Fibroblast of skin of back (primary cell): Measurements from ENCODE around the gene STAP1. TPM values are rescaled to one million over a fixed set of nuclear protein-coding genes. Genes with fewer than 3 reads are reported as not detected.
A peak's percentile ranks its signal among the peaks of the same experiment; 100 is the strongest.
"Not testable (repeated sequence)": the region's sequence is repeated elsewhere in the genome, so short reads cannot be mapped to it uniquely, and the experiment has no call there.

Source experiments
- DNase-seq: peaks from one replicate; pipeline ENCODE4 v3.0.0-alpha.2; 2013
- polyA plus RNA-seq, 2 experiments: library from polyadenylated mRNA; unstranded; fragments of 120-200 nt; gene quantifications; one replicate each; pipeline ENCODE4 v1.2.1, GENCODE V29; 2013; ENCODE audit not compliant: insufficient read length in 2 of 2

STAP1 gene
- not detected for polyA plus RNA-seq (2013, experiment 1 of 2; ENCODE audit: insufficient read length)
- not detected for polyA plus RNA-seq (2013, experiment 2 of 2; ENCODE audit: insufficient read length)

GRCh38 chr4:67558493-67558892 lies at the start of gene STAP1:
Gene STAP1, plus strand, starts transcription at chr4:67558727. Its CDS starts 83 bp downstream, at chr4:67558810.
- DNase-seq = no peak

- DNase-seq = no peak
These were observed 46.0 kb upstream of the STAP1 start for GRCh38 chr4:67512501-67512900.

- DNase-seq = no peak
These were observed 38.4 kb upstream of the STAP1 start for GRCh38 chr4:67520141-67520540.

GRCh38 chr4:67521506-67521905 lies 37.0 kb upstream of the STAP1 start:
- DNase-seq = no peak

GRCh38 chr4:67522230-67522629 lies 36.3 kb upstream of the STAP1 start:
- no peak for DNase-seq

- DNase-seq = peak; percentile 35
These were observed 35.5 kb upstream of the STAP1 start for GRCh38 chr4:67522851-67523671.

- DNase-seq = not testable (repeated sequence)
These were observed 34.4 kb upstream of the STAP1 start for GRCh38 chr4:67524140-67524539.

- DNase-seq = peak; percentile 11
These were observed 27.1 kb upstream of the STAP1 start for GRCh38 chr4:67531379-67531962.

- not testable (repeated sequence) for DNase-seq
These were observed 26.1 kb upstream of the STAP1 start for GRCh38 chr4:67532397-67532796.

- DNase-seq = no peak
These were observed 25.4 kb upstream of the STAP1 start for GRCh38 chr4:67533112-67533511.

- no peak for DNase-seq
These were observed 23.2 kb upstream of the STAP1 start for GRCh38 chr4:67535280-67535840.

GRCh38 chr4:67539830-67540229 lies 18.7 kb upstream of the STAP1 start:
- DNase-seq = no peak

GRCh38 chr4:67542076-67542475 lies 16.5 kb upstream of the STAP1 start:
- DNase-seq = no peak

- DNase-seq = peak; percentile 98
These were observed 13.1 kb upstream of the STAP1 start, which contains the start of gene CENPC for GRCh38 chr4:67545199-67546003. Gene CENPC, minus strand, starts transcription at chr4:67545503. Its CDS starts 148 bp downstream, at chr4:67545355.

- DNase-seq = no peak
These were observed 12.5 kb upstream of the STAP1 start for GRCh38 chr4:67546004-67546356.

- no peak for DNase-seq
These were observed 11.6 kb upstream of the STAP1 start for GRCh38 chr4:67546971-67547370.

- DNase-seq = no peak
These were observed 9.4 kb upstream of the STAP1 start for GRCh38 chr4:67549123-67549522.

- no peak for DNase-seq
These were observed 8.1 kb upstream of the STAP1 start for GRCh38 chr4:67550451-67550850.

GRCh38 chr4:67550857-67551256 lies 7.7 kb upstream of the STAP1 start:
- no peak for DNase-seq

GRCh38 chr4:67552146-67552792 lies 6.3 kb upstream of the STAP1 start:
- DNase-seq = not testable (repeated sequence)

- no peak for DNase-seq
These were observed 4.4 kb upstream of the STAP1 start for GRCh38 chr4:67554096-67554495.

- no peak for DNase-seq
These were observed 3.1 kb upstream of the STAP1 start for GRCh38 chr4:67555447-67555846.
